PFSK-1 (cell line): ENCODE measurements around the gene CAMKMT.

ENCODE experiments used
- FOXP2 ChIP-seq: optimal IDR thresholded peaks from 2 replicates; pipeline ENCODE3; 2011; ENCODE audit warnings: borderline replicate concordance, control low read depth, inconsistent platforms; ENCODE audit not compliant: insufficient read depth; ENCODE audit errors: extremely low read length, extremely low read depth
- POLR2AphosphoS5 ChIP-seq: IDR thresholded peaks from 2 replicates; pipeline ENCODE4 v1.6.1; 2012; ENCODE audit warnings: low read depth, mild to moderate bottlenecking, control low read depth, low read length, moderate library complexity
- REST ChIP-seq, 2 experiments: IDR thresholded peaks; 2 replicates each; pipeline versions ENCODE4 v1.6.1 to v1.8.0; 2011 to 2012; ENCODE audit warnings: low read depth in 2 of 2, low read length in 2 of 2, control low read depth in 1 of 2, inconsistent platforms in 1 of 2, mild to moderate bottlenecking in 1 of 2, moderate library complexity in 1 of 2; ENCODE audit not compliant: insufficient read depth in 1 of 2
- TAF1 ChIP-seq: IDR thresholded peaks from 2 replicates; pipeline ENCODE4 v1.6.1; 2012; ENCODE audit warnings: low read length, control low read depth, borderline replicate concordance; ENCODE audit not compliant: insufficient read depth

- no peak for TF ChIP-seq REST (IDR thresholded peaks at IDR 0.05; ENCODE audit: insufficient read depth in 1 of 2, low read depth in 2 of 2, low read length in 2 of 2)
- no peak for TF ChIP-seq POLR2AphosphoS5
- no peak for TF ChIP-seq FOXP2
- no peak for TF ChIP-seq TAF1
These were observed 345.2 kb downstream of the CAMKMT start for GRCh38 chr2:44706681-44707553.
